HG02938 (cell line): ENCODE data around the gene RNF103.
"Not testable (repeated sequence)": the region's sequence is repeated elsewhere in the genome, so short reads cannot be mapped to it uniquely, and the experiment has no call there.

ENCODE experiments used
- ATAC-seq: cut with Tn5 transposase; IDR thresholded peaks from one replicate; pipeline ENCODE4 v1.9.1; 2021; ENCODE audit warnings: mild to moderate bottlenecking, moderate library complexity; ENCODE audit not compliant: unreplicated experiment

The RNF103 gene, protein sequence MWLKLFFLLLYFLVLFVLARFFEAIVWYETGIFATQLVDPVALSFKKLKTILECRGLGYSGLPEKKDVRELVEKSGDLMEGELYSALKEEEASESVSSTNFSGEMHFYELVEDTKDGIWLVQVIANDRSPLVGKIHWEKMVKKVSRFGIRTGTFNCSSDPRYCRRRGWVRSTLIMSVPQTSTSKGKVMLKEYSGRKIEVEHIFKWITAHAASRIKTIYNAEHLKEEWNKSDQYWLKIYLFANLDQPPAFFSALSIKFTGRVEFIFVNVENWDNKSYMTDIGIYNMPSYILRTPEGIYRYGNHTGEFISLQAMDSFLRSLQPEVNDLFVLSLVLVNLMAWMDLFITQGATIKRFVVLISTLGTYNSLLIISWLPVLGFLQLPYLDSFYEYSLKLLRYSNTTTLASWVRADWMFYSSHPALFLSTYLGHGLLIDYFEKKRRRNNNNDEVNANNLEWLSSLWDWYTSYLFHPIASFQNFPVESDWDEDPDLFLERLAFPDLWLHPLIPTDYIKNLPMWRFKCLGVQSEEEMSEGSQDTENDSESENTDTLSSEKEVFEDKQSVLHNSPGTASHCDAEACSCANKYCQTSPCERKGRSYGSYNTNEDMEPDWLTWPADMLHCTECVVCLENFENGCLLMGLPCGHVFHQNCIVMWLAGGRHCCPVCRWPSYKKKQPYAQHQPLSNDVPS

DNA sequence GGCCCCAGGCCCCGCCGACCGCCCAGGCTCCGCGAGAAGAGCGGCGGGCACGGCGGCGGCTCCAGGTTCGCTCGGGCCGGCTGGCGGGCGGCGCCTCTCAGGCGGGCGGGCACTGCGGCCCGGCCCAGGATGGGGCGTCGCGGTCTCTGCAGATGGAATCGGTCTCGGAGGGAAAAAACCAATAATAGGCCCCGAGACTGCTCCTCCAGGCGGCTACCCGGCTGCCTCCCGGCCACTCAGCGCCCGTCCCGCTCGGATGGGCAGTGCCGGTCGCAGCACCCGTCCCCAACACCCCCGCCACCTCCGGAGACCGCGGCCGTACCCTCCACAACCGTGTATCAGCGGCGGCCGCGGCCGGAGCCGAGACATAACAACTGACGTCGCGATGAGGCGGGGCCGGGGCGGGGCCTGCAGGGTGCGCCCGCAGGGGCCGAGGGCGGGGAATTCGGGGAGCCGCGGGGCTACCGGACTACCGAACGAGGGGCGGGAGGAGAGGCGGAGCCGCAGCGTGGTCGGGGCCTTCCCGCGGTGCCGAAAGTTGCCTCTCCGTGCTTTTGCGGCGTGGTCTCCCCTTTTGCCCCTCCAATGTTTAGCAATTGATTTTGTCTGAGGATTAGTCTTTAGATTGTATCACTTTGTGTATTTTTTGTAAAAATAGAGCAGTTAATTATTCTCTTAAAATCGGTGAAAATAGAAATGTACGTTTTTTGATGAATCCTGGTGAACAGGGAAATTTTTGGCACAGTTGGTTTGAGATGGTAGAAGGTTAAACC, at the start of gene RNF103:
RNF103 (minus strand) TSS at position 372 of the 773 bp plus-strand sequence. CDS start 979 bp downstream, outside the sequence.
- ATAC-seq = peak; percentile 72

- no peak for ATAC-seq
Observed at GRCh38 chr2:86673011-86673410, 49.3 kb upstream of the RNF103 start.

DNA sequence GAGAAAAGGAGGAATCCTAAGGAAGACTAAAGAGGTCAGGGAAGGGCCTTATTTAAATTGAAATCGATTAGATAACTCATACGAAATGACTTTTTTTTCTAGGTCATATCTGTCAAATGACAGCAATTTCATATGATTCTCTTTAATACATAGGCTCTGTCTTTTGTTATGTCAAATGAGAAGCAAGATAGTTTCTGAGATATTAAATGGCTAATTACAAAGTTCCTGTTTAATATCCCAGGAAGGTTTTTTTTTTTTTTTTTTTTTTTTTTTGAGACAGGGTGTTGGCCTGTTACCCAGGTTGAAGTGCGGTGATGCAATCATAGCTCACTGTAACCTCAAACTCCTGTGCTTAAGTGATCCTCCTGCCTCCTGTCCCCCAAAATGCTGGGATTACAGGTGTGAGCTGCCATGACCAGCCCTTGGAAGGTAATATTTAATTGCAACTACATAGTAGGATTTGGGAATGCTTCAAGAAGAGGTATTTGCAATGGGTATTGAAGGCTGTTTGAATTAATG, 48.4 kb upstream of the RNF103 start:
- ATAC-seq = no peak

- no peak for ATAC-seq
Observed at GRCh38 chr2:86671337-86671981, 47.8 kb upstream of the RNF103 start.

- not testable (repeated sequence) for ATAC-seq
Observed at GRCh38 chr2:86669323-86669722, 45.7 kb upstream of the RNF103 start.

- no peak for ATAC-seq
Observed at GRCh38 chr2:86661333-86661732, 37.7 kb upstream of the RNF103 start.

DNA sequence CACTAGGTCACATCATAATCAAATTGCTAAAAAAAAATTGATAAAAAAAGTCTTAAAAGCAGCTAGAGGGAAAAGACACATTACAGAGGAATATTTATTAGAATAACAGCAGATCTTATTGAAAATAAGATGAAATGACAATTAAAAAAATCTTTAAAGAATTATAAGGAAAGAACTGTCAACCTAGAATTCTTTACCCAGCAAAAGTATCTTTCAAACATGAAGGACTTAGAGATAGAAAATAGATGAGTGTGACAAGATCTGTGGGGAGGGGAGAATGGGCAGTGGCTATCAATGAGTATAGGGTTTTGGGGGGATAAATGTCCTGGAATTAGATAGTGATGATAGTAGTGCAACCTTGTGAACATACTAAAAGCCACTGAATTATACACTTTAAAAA, 26.5 kb upstream of the RNF103 start:
- ATAC-seq = no peak

DNA sequence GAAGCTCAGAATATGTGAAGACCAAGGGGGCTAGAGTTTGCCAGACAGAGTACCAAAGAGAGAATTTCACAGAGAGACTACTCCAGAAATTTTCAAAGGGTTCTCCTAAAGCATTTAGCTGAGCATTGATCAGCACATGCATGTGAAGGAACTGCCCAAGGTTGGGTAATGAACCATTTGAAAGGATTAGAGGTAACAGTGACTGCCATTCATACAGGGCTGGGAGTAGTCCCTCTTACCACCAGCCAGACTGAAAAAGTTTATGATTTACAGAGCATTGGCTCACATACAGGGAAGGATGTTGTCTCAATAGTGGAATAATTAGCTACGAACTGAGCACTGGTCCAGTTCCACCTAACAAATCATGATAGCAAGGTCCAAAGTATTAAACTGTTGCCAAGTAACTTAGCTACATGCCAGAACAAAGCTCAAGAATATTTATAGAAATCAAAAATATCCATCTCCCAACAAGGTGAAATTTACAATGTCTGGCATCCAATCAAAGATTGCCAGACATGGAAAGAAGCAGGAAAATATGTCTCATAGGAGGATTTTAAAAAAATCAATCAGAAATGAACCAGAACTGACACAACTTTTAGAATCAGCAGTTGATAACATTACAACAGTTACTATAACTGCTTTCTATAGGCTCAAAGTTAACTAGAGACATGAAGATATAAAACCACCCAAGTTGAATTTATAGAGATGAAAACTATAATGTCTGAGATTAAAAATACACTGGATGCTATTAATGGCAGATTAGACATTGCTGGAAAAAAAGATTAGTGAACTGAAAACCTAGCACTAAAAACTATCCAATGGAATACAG, 25.7 kb upstream of the RNF103 start:
- no peak for ATAC-seq

GRCh38 chr2:86648681-86649080, 25.0 kb upstream of the RNF103 start:
- no peak for ATAC-seq

GRCh38 chr2:86646865-86647264, 23.2 kb upstream of the RNF103 start:
- ATAC-seq = no peak

DNA sequence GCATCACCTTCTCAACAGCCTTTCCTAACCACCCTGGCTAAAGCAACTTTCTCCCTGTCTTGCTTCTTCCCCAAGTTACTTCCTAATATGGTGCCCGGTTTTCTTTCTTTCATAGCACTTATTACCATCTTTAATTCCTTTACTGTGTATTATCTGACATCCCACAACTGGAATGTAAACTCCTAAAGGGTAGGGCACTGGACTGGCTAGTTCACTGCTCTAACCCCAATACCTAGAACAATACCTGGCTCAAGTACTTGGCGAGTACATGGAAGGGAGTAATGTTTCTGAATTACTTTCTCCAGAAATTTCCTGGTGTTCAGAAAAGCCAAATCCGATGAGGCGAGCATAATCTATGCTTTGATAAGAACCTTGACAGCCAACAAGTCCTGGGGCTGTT, 22.7 kb upstream of the RNF103 start:
- ATAC-seq = no peak

DNA sequence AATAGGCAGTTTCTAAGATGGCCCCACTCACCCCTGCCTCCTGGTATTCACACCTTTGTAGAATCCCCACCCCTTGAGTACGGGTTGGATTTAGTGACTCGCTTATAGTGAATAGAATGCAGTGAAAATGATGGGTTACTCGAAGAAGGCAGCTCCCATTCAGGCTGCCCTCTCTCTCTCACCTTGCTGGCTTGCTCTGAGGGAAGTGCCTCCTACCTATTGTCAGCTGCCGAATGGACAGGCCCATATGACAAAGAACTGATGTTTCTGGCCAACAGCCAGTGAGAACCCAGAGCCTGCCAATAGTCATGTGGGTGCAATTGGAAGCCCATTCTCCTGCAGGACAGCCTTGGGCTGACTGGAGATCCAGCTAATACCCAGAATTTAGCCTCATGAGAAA, 22.1 kb upstream of the RNF103 start:
- no peak for ATAC-seq

DNA sequence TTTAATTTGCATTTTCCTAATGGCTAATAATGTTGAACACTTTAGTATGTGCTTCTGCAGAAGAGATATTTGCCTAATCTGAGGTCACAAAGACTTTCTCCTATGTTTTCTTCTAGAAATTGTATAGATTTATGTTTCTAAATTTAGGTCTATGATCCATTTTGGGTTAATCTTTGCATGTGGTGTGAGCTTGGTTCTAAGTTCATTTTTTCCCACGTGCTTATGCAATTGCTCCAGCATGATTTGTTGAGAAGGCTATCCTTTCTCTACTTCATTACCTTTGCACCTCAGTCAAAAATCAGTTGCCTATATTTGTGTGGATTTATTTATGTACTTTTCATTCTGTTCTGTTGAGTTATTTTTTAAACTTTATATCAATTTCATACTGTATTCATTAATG, 15.0 kb upstream of the RNF103 start:
- ATAC-seq = no peak

DNA sequence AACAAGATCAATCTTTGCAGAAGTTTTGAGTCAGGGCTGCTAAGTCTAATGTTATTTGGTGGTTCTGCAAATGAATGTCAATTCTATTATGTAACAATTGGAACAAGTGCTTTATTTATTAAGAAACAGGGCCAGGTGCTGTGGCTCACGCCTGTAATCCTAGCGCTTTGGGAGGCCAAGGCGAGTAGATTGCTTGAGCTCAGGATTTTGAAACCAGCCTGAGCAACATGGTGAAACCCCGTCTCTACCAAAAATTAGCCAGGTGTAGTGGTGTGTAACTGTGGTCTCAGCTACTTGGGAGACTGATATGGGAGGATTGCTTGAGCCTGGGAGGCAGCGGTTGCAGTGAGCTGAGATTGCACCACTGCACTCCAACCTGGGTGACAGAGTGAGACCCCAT, 13.2 kb upstream of the RNF103 start:
- no peak for ATAC-seq

DNA sequence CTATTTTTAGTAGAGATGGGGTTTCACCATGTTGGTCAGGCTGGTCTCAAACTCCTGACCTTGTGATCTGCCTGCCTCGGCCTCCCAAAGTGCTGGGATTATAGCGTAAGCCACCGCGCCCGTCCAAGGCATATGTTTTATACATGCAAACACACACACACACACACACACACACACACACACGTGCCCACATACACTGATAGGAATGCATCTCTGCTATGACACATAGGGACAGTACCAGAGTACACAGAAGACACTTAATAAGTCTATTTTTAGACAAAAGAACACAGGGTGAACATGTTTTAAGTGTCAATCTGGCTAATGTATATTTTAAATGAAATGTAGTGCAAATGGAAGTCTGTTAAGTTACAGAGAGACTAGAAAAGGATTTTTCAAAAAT, 10.7 kb upstream of the RNF103 start:
- ATAC-seq = no peak

- no peak for ATAC-seq
Observed at GRCh38 chr2:86633155-86633651, 9.5 kb upstream of the RNF103 start.

DNA sequence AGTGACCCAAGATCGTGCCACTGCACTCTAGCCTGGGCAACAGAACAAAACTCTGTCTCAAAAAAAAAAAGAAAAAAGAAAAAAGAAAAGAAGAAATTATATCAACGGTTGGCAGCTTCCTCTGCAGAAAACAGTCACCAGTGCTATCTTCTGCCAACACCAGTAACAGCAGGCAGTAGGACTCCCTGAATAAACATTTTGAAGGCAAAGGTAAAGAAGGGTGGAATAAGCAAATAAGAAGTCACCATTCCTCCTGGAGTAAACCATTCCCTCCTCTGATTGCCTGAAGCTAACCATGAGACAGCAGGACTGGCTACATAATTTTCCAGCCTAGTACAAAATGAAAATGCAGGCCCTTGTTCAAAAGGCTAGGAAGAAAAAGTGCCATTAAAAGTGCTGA, 9.0 kb upstream of the RNF103 start:
- no peak for ATAC-seq

DNA sequence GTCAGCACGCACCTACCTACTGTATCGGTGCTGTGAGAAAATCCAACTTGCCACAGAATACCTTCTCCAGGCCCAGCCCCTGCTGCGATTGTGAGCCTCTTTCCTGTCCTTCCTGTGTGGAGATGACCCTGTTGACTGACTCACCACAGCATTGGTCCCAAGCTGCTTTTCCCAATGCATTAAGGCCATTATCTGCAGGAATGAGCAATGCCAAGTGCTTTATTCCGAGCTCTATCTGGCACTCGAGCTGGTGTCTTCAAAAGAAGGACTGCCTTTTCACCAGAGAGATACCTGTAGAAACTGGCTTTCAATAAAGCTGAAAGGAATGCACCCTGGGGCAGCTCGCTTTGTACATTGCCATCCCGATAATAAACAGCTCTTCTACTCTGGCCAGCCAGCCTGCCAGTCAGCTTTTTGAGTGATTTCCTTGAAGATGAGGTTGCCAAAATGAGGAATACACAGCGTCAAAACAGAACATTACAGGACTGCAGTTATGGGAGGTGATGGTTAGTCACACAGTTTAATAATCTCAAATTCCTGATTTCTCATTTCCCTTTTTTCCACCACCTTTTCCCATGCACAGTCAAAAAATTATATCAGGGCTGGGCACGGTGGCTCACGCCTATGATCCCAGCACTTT, 8.3 kb upstream of the RNF103 start:
- ATAC-seq = no peak

GRCh38 chr2:86628091-86628522, 4.4 kb upstream of the RNF103 start:
- ATAC-seq = peak; percentile 26
